ENCODE data around the gene GNAS-AS1. TPM values are rescaled to one million over a fixed set of nuclear protein-coding genes. Genes with fewer than 3 reads are reported as not detected.

Gene GNAS-AS1
- total RNA-seq, 2 experiments from 2014 or later: 0.65 to 1.0 TPM

DNA sequence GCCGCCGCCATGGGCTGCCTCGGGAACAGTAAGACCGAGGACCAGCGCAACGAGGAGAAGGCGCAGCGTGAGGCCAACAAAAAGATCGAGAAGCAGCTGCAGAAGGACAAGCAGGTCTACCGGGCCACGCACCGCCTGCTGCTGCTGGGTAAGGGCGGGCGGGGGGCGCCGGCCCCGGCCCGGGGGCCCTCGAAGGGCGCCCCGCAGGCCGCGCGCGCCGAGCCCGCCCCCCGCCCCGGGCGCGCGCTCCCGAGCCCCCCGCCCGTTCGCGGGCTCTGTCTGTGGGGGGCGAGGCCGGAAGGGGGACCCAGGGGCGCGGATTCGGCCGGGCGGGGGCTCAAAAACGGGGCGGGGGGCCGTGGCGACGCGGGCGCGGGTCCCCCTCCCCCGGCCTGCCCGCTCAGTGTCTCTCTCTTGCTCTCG, 41.0 kb upstream of the GNAS-AS1 start:
- peak; percentile 41 for DNase-seq
- Mint-ChIP-seq H3K27me3 (no peaks in the 10 kb centered on the region), H3K36me3 (ENCODE audit: low read depth) (peaks cover 33% of the 10 kb centered on the region), H3K27ac (peak overlapping the region; percentile 98), H3K4me3 (peak overlapping the region; percentile 89), H3K4me1 (peaks cover 51% of the 10 kb centered on the region), H3K9me3 (no peaks in the 10 kb centered on the region)
- ChIA-PET CTCF (no interaction called here), POLR2A (interaction anchor here (0.5 to 1.4 kb wide), 9 partner anchors 13 to 275 kb away, joined by 3 to 14 read pairs (median 3); partner anchors contain the start of genes ATP5F1E and STX16)

DNA sequence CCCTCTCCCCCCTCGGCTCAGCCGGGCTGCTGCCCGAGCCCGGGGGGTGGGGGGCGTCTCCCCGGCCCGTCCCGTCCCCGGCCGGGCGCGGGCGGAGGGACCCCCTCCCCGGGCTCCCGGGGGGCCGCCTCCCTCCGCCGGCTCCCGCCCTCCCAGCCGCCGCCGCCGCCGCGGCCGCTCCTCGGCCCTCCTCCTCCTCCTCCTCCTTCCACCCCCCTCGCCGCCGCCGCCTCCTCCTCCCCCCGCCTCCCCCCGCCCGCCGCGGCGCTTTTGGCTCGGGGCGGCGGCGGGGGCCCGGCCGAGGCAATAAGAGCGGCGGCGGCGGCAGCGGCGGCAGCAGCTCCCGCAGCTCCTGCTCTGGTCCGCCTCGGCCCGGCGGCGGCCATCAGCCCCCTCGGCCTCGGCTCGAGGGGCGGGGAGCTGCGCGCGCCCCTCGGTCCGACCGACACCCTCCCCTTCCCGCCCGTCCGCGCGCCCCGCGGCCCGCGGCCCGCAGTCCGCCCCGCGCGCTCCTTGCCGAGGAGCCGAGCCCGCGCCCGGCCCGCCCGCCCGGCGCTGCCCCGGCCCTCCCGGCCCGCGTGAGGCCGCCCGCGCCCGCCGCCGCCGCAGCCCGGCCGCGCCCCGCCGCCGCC, 40.5 kb upstream of the GNAS-AS1 start:
- ChIA-PET CTCF (no interaction called here), POLR2A (interaction anchor here (0.5 to 1.4 kb wide), 10 partner anchors 14 to 276 kb away, joined by 3 to 14 read pairs (median 3); partner anchors contain the start of genes ATP5F1E, PRELID3B and STX16)
- Mint-ChIP-seq H3K27me3 (no peaks in the 10 kb centered on the region), H3K4me3 (peak overlapping the region; percentile 71), H3K9me3 (no peaks in the 10 kb centered on the region), H3K4me1 (peaks cover 48% of the 10 kb centered on the region), H3K36me3 (ENCODE audit: low read depth) (peaks cover 29% of the 10 kb centered on the region), H3K27ac (peak overlapping the region; percentile 76)
- DNase-seq: peak; percentile 75

DNA sequence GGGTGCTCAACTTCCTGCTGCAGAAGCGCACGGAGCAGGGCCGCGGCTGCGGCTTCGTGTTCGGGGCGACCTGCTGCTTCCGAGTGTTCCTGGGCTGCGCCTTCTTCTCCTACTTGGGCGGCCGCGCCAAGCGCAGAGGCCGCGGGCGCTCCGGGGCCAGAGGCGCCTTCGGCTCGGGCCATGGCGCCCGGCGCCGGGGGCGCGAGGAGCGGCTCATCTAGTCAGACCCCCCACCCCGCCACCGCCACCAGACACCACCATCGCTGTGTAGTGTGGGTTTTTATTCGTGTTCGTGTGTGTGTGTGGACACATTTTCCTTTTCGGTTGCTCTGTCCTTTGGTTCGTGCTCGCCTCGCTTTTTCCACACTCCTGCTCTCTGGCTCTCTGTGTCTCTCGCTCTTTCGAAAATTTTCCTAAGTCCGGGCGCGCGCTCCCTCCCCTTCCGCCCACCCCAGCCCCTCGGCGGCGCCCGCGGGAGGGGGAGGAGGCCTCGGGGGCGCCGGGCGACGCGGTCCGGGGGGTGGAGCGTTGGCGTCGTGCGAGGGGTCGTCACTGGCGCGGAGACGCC, 39.9 kb upstream of the GNAS-AS1 start:
- Mint-ChIP-seq H3K36me3 (ENCODE audit: low read depth) (peaks cover 23% of the 10 kb centered on the region), H3K27ac (peak overlapping the region; percentile 95), H3K9me3 (no peaks in the 10 kb centered on the region), H3K4me1 (peaks cover 42% of the 10 kb centered on the region), H3K4me3 (peak overlapping the region; percentile 93), H3K27me3 (no peaks in the 10 kb centered on the region)
- POLR2A ChIA-PET: interaction anchor here (0.7 to 2.4 kb wide), 14 partner anchors 7 to 274 kb away, joined by 3 to 26 read pairs (median 8); partner anchors contain the start of genes ATP5F1E, PRELID3B and STX16
- peak; percentile 62 for DNase-seq
- CTCF ChIA-PET: interaction anchor here (1.2 kb wide), 1 partner anchor 17 kb away, joined by 3 read pairs; no protein-coding TSS in a partner anchor

DNA sequence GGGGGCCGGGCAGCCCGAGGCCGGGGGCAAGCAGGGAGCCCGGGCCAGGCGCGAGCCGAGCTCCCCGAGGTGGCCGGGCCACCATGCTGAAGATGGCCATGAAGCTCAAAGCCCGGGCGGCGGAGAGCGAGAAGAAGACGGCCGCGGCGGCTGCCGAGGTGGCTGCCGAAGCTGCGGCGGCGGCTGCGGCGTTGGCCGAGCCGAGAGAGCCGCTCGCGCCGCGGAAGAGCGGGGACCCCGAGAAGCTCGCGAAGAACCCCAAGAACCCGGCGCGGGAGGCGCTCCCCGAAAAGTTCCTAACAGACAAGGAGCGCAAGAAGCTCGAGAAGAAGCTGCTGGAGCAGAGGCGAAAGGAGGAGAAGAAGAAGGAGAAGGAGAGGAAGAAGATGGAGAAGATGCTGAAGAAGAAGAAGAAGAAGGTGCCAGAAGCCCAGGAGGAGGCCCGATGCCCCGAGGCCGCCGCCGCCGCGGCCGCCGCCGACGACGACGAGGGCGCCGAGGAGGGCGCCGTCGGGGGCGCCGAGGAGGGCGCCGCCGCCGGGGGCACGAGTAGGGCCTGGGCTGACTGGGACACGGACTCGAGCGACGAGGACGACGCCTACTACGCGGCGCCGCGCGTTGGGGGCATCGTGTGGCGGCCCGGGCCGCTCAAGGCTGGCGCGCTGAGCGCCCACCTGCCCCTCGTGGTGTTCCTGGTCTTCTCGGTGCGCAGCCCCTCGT, 39.3 kb upstream of the GNAS-AS1 start:
- ChIA-PET POLR2A (interaction anchor here (0.8 to 2.4 kb wide), 18 partner anchors 8 to 1498 kb away, joined by 3 to 26 read pairs (median 5); partner anchors contain the start of genes ATP5F1E, PRELID3B, RAB22A and STX16), CTCF (interaction anchor here (1.2 kb wide), 1 partner anchor 17 kb away, joined by 3 read pairs; no protein-coding TSS in a partner anchor)
- Mint-ChIP-seq H3K27me3 (no peaks in the 10 kb centered on the region), H3K4me3 (peak overlapping the region; percentile 93), H3K36me3 (ENCODE audit: low read depth) (peaks cover 17% of the 10 kb centered on the region), H3K4me1 (peaks cover 36% of the 10 kb centered on the region), H3K27ac (peak overlapping the region; percentile 95), H3K9me3 (no peaks in the 10 kb centered on the region)
- DNase-seq: no peak

DNA sequence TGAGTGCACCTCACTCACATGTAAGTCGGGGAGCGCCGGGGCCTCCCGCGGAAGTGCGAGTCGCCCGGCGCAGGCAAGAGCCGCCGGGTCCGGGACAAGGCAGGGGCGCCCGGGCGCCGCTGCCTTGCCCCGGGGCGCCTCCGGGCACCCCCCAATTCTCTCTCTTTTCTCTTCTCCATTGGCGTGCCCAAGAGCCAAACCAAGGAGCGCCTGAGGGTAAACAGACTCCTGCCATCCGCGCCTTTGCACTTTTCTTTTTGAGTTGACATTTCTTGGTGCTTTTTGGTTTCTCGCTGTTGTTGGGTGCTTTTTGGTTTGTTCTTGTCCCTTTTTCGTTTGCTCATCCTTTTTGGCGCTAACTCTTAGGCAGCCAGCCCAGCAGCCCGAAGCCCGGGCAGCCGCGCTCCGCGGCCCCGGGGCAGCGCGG, 38.6 kb upstream of the GNAS-AS1 start:
- no peaks in the 10 kb centered on the region for H3K9me3 Mint-ChIP-seq
- POLR2A ChIA-PET: interaction anchor here (0.8 to 2.4 kb wide), 22 partner anchors 9 to 1497 kb away, joined by 3 to 26 read pairs (median 5); partner anchors contain the start of genes ATP5F1E, PRELID3B, RAB22A and STX16
- CTCF ChIA-PET: interaction anchor here (1.2 kb wide), 1 partner anchor 18 kb away, joined by 3 read pairs; no protein-coding TSS in a partner anchor
- DNase-seq: no peak
- H3K27me3 Mint-ChIP-seq: no peaks in the 10 kb centered on the region
- peaks cover 13% of the 10 kb centered on the region for H3K36me3 Mint-ChIP-seq (ENCODE audit: low read depth)
- H3K4me3 Mint-ChIP-seq: peak overlapping the region; percentile 84
- H3K27ac Mint-ChIP-seq: peak overlapping the region; percentile 88
- peaks cover 29% of the 10 kb centered on the region for H3K4me1 Mint-ChIP-seq

DNA sequence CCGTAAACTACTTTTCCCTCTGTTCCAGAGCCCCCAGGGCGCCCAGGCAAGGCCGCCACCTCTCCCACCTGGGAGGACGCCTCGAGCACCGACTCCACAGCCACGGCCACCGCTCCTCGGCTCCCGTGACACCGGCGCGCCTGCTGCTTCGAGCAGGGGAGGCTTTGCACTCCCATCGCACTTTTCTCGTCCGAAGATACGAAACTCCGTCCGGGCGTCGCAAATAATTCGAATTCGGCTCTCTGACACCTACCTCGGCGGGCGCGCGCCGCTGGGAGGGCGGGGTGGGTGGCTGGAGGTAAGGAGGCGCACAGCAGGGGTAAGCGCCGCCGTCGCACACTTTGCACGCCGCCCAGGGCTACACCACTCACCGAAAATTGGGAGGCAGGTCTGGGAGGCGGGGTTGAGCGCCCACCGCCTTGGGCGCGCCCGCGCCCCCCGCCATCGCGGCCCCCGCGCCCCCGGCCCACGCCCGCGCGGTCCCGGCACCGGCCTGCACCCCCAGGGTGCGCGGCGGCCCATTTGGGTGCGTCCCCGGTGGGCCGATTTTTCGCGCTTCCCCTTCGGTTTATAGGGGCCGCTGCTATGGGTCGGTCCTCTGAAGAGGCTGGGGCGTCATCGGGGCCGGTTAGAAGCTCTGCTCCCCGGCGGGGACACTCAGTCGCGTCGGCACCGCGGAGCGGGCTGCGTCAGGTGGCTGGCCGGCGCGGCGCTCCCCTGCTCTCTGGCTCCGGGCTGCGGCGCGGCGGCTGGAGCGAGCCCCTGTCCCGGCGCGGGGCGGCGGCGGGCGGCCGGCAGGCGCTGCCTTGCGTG, 38.0 kb upstream of the GNAS-AS1 start:
- H3K9me3 Mint-ChIP-seq: no peaks in the 10 kb centered on the region
- peaks cover 13% of the 10 kb centered on the region for H3K36me3 Mint-ChIP-seq (ENCODE audit: low read depth)
- peaks cover 2% of the 10 kb centered on the region for H3K27me3 Mint-ChIP-seq
- peak; percentile 86 for DNase-seq
- ChIA-PET CTCF (no interaction called here), POLR2A (interaction anchor here (0.6 to 2.4 kb wide), 17 partner anchors 9 to 1496 kb away, joined by 3 to 26 read pairs (median 5); partner anchors contain the start of genes ATP5F1E, PRELID3B and STX16)
- peak overlapping the region; percentile 72 for H3K27ac Mint-ChIP-seq
- peak overlapping the region; percentile 77 for H3K4me3 Mint-ChIP-seq
- H3K4me1 Mint-ChIP-seq: peaks cover 23% of the 10 kb centered on the region

DNA sequence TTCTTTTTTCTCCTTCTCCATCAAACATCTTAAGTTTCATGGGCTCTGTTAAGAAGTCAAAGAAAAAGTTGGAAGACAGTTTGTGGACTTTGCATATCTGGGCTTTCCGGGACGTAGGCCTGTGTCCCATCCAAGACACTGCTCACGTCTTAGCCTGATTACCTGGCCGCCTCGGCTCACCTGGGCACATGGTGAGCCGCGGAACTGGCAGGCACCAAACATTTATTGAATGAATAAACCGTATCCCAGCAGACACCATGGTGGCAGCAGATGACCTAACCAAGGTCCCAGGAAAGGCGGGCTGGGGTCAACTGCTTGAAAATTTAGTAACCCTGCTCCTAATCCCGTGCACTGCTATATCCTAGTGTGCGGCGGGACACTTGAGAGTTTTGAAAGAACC, 37.4 kb upstream of the GNAS-AS1 start:
- DNase-seq: no peak
- Mint-ChIP-seq H3K4me3 (peak overlapping the region; percentile 77), H3K4me1 (peaks cover 18% of the 10 kb centered on the region), H3K9me3 (no peaks in the 10 kb centered on the region), H3K36me3 (ENCODE audit: low read depth) (peaks cover 8% of the 10 kb centered on the region), H3K27ac (peak overlapping the region; percentile 72), H3K27me3 (peaks cover 5% of the 10 kb centered on the region)
- ChIA-PET CTCF (no interaction called here), POLR2A (interaction anchor here (2.4 kb wide), 1 partner anchor 144 kb away, joined by 21 read pairs; the partner anchor contains the start of gene ATP5F1E)

DNA sequence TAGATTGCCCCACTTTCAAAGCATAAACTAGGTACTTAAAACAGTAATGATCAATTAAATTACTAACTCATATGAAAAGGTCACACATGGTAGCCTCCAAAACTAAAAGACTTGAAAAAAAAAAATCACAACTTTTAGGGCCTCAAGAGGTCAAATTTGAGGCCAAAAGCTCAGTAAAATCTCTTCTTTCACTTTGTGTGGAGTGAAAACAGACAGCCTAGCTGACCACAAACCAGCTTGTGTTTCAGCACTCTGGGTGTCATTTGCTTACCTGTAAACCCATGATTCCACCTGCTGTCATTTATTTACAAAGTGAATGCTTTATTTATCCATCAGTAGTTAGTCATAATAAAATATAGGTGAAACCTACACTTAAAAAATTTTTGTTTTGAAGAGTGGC, 35.8 kb upstream of the GNAS-AS1 start:
- H3K27ac Mint-ChIP-seq: no peak overlapping the region
- ChIA-PET CTCF (interaction anchor here (0.6 to 0.9 kb wide), 3 partner anchors 12 to 353 kb away, joined by 3 read pairs; no protein-coding TSS in a partner anchor), POLR2A (interaction anchor here (0.9 to 1.7 kb wide), 4 partner anchors 21 to 234 kb away, joined by 3 to 6 read pairs (median 5); partner anchors contain the start of gene NELFCD)
- peaks cover 5% of the 10 kb centered on the region for H3K27me3 Mint-ChIP-seq
- H3K4me1 Mint-ChIP-seq: peaks cover 15% of the 10 kb centered on the region
- no peak overlapping the region for H3K4me3 Mint-ChIP-seq
- H3K36me3 Mint-ChIP-seq (ENCODE audit: low read depth): no peaks in the 10 kb centered on the region
- no peaks in the 10 kb centered on the region for H3K9me3 Mint-ChIP-seq
- no peak for DNase-seq

DNA sequence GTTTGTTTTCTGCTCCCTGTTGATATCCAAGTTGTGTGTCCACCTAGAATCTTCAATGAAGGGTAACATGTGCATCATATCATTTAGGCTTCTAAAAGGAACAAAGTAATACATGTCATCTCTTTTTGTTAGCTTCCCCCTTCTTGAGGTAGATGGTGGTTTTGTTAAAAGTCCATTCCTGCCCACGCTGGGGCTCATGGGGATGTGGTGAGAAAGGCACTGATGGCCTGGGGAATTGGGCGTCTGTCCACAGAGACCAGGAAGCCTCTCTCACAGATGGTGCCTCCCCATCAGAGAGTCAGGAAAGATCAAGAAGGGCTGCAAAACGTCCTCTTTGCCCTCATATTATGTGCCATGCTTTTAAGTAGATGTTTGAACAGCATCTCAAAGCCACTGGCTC, 34.3 kb upstream of the GNAS-AS1 start:
- Mint-ChIP-seq H3K27me3 (peaks cover 5% of the 10 kb centered on the region), H3K4me1 (peaks cover 15% of the 10 kb centered on the region), H3K9me3 (no peaks in the 10 kb centered on the region), H3K36me3 (ENCODE audit: low read depth) (no peaks in the 10 kb centered on the region), H3K4me3 (no peak overlapping the region), H3K27ac (no peak overlapping the region)
- POLR2A ChIA-PET: interaction anchor here (1.0 to 1.6 kb wide), 2 partner anchors 10 to 234 kb away, joined by 3 to 6 read pairs; partner anchors contain the start of gene STX16
- CTCF ChIA-PET: interaction anchor here (1.0 kb wide), 1 partner anchor 231 kb away, joined by 3 read pairs; no protein-coding TSS in a partner anchor
- DNase-seq: no peak

DNA sequence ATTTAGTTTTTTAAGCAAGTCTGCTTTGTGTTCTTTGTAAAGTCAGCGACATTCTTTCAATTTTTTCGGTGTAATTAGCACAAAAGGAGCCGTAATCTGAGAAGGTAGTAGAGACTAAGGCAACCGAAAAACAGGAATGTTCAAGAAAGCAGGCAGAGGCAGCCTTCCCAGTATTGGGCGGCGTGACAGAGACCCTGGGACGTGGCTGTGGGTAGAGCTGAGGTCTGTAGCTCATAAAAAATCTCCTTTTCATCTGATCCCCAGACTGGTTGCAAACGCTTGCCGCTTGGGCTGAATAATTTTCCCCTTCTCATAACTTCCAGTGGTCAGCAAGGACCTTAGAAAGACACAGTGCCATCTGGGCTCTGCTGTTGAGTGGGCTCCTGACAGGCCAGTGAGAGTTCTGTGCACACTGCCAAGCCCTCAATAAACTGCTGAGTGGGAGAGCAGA, 32.6 kb upstream of the GNAS-AS1 start:
- H3K4me3 Mint-ChIP-seq: no peak overlapping the region
- no peaks in the 10 kb centered on the region for H3K36me3 Mint-ChIP-seq (ENCODE audit: low read depth)
- no peak overlapping the region for H3K27ac Mint-ChIP-seq
- POLR2A ChIA-PET: interaction anchor here (0.6 kb wide), 1 partner anchor 21 kb away, joined by 3 read pairs; no protein-coding TSS in a partner anchor
- peaks cover 5% of the 10 kb centered on the region for H3K27me3 Mint-ChIP-seq
- CTCF ChIA-PET: no interaction called here
- peaks cover 22% of the 10 kb centered on the region for H3K4me1 Mint-ChIP-seq
- DNase-seq: no peak
- H3K9me3 Mint-ChIP-seq: no peaks in the 10 kb centered on the region

DNA sequence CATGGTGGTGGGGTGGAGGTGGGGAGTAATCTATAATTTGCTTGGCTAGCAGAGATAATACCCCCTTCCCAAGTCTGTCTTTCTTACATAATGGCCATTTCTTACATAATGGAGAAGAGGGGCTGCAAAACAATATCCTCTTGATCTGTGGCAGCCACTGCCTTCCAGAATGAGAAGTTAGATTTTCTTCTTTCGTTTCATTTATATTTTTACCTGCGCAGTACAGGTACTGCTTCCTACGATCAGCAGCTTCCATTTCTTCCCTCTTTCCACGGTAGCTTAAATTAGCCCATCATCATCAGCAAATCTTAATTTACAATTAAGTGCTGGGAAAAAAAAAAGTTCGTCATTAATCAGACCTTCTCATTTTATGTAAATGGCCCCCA, 32.0 kb upstream of the GNAS-AS1 start:
- peaks cover 5% of the 10 kb centered on the region for H3K27me3 Mint-ChIP-seq
- no peak overlapping the region for H3K27ac Mint-ChIP-seq
- ChIA-PET POLR2A (no interaction called here), CTCF (interaction anchor here (0.7 kb wide), 1 partner anchor 36 kb away, joined by 3 read pairs; no protein-coding TSS in a partner anchor)
- no peaks in the 10 kb centered on the region for H3K36me3 Mint-ChIP-seq (ENCODE audit: low read depth)
- no peak overlapping the region for H3K4me3 Mint-ChIP-seq
- H3K4me1 Mint-ChIP-seq: peaks cover 23% of the 10 kb centered on the region
- DNase-seq: no peak
- H3K9me3 Mint-ChIP-seq: no peaks in the 10 kb centered on the region
